ENCODE measurements around the gene RAI1.

Gene RAI1

GRCh38 chr17:17807440-17807839 is 126.2 kb downstream of the RAI1 start:
- no peak for TF ChIP-seq CTCF (IDR thresholded peaks at IDR 0.05)

- TF ChIP-seq CTCF (IDR thresholded peaks at IDR 0.05) = no peak
Measured at GRCh38 chr17:17808706-17809432, 127.6 kb downstream of the RAI1 start.

DNA sequence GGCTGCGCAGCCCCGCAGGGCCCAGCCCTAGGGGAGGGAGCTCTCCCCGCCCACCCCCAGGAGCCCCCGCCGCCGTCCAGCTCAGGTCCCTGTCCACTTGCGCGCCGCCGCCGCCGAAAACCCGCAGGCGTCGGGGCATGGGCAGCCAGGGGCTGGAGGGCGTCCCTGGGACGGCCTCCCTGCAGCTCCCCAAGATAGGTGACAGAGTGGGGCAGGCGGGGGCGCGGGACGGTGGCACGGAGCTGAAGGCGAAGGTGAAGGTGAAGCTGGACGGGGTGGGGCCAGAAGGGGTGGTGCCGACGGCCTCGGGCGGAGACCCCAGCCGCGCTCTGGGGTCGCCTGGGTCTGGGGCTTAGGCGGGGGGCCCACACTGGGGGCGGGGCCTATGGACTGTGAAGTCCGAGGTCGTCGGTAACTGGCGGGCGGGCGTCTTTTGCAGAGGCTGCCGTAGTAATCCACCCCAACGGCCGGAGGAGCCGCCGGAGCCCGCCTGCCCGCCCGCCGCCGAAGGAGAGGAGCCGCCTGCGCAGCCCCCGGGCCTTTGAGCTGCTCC is 128.3 kb downstream of the RAI1 start:
- no peak for TF ChIP-seq CTCF (IDR thresholded peaks at IDR 0.05)

GRCh38 chr17:17810084-17810894 is 129.0 kb downstream of the RAI1 start:
- TF ChIP-seq CTCF (IDR thresholded peaks at IDR 0.05) = no peak

DNA sequence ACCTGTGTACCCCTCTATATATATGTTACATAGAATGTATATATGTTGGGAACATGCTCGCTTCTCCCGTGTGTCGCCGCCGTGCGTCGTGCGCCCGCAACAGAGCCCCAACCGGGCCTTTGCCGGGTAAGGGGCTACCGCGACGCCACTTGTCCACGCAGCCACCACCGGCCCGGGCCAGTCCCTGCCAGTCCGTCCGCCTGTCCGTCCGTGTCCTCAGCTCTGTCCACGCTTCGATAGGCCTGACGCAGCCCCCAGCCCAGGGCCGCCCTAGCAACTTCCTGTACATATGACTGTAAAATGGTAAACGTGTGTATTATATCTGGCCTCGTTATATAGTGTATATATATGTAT is 129.6 kb downstream of the RAI1 start:
- TF ChIP-seq CTCF (IDR thresholded peaks at IDR 0.05) = no peak

- TF ChIP-seq CTCF (IDR thresholded peaks at IDR 0.05) = no peak
Measured at GRCh38 chr17:17811381-17812210, 130.3 kb downstream of the RAI1 start.

Measured in LNCAP (cell line).